Breast epithelium (tissue), 3 donors: ENCODE data around the gene SRRT.
"Not testable (repeated sequence)": the region's sequence is repeated elsewhere in the genome, so short reads cannot be mapped to it uniquely, and the experiment has no call there.

Source experiments
- POLR2A ChIP-seq: fragments of 450-650 bp; IDR thresholded peaks from one replicate; pipeline ENCODE4 v1.6.1; 2016; ENCODE audit warnings: antibody characterized with exemption, mild to moderate bottlenecking, moderate library complexity
- POLR2AphosphoS5 ChIP-seq, 3 donors: sonication (generic); formaldehyde crosslinking; IDR thresholded peaks; one replicate each; pipeline ENCODE4 v1.6.1; 2017; ENCODE audit warnings: antibody characterized with exemption in 3 of 3
- TF ChIP-seq, protein P1 (sequence below), 3 donors: fragments of 450-650 bp; IDR thresholded peaks; one replicate each; pipeline ENCODE4 v1.5.1; 2016 to 2017; ENCODE audit warnings: antibody characterized with exemption in 3 of 3, mild to moderate bottlenecking in 3 of 3, moderate library complexity in 3 of 3

- TF ChIP-seq, protein P1, sequence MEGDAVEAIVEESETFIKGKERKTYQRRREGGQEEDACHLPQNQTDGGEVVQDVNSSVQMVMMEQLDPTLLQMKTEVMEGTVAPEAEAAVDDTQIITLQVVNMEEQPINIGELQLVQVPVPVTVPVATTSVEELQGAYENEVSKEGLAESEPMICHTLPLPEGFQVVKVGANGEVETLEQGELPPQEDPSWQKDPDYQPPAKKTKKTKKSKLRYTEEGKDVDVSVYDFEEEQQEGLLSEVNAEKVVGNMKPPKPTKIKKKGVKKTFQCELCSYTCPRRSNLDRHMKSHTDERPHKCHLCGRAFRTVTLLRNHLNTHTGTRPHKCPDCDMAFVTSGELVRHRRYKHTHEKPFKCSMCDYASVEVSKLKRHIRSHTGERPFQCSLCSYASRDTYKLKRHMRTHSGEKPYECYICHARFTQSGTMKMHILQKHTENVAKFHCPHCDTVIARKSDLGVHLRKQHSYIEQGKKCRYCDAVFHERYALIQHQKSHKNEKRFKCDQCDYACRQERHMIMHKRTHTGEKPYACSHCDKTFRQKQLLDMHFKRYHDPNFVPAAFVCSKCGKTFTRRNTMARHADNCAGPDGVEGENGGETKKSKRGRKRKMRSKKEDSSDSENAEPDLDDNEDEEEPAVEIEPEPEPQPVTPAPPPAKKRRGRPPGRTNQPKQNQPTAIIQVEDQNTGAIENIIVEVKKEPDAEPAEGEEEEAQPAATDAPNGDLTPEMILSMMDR (IDR thresholded peaks at IDR 0.05), result not testable (repeated sequence)
- not testable (repeated sequence) for TF ChIP-seq POLR2A; POLR2AphosphoS5 (IDR thresholded peaks at IDR 0.05)
Measured at GRCh38 chr7:100923616-100924015, 48.7 kb downstream of the SRRT start.
